ENCODE data around the gene FUT6. TPM values are rescaled to one million over a fixed set of nuclear protein-coding genes. Genes with fewer than 3 reads are reported as not detected.
"Not testable (repeated sequence)": the region's sequence is repeated elsewhere in the genome, so short reads cannot be mapped to it uniquely, and the experiment has no call there.

FUT6 gene
- total RNA-seq, 1 donor from 2014 or later: not detected

DNA sequence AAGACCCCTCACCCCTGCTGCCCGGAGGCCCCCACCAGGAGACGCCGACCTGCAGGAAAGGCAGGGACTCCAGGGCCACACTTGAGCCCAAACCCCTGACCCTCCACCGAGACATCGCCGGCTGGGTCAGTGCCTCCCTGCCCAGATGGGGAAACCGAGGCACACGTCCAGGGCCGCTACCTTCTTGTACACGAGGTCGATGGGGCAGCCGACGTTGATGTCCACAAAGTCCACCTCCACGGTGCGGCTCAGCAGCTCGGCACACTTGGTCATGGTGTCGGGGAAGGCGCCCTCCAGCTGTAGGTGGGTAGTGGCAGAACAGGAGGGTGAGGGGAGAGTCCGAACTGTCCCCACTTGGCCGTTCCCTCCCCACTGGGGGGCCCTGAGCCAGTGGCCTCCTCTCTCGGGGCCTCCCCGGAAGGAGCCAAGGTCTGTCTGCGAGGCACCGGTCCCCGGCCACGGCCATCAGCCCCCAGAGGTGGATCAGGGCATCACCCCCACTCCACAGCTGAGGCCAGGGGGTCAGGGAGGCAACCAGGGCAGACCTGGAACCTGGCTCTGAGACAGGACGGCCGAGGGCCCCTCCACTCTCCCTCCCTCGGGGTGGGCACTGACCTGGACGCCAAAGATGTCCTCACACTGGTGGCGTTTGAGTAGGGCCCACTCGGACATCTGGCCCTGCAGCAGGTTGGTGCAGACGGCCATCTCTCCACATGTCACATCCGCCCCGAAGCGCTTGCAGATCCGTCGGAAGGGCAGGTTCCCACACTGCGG lies 51.9 kb downstream of the FUT6 start:
- intact Hi-C loops (cut with micrococcal nuclease): no loop called here

DNA sequence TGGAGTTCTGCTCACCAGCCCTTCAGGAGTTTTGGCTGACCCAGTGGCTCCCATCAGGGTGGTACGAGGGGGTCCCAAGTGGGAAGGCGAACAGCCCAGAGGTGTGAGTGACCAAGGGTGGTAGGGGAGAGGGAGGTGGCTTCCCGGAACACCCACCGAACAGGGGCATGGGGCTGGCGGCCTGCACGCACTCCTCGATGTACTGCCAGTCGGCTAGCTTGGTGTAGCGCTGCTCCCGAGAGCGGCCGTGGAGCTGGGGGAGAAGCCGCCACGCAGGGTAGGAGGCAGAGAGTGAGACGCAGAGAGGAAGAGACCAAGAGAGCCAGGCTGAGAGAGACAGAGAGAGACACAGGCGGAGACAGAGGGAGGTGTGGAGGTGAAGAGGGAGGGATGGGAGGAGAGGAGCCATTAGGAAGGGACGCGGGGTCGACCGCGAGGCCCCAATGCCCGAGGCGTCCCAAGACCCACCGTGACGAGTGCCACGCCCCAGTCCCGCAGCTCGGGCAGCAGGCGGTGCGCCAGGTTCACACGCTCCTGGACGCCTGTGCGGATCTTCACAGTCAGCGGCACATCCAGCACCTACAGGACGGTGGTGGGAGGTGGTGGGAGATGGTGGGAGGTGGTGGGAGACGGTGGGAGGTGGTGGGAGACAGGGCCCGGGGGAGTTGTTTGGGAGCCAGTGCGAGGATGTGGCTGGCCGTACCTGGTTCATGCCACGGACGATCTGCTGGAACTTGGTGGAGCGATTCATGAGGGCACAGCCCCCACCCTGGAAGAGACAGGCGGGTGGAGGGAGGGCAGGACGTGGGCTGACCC lies 52.7 kb downstream of the FUT6 start:
- intact Hi-C loops (cut with micrococcal nuclease): no loop called here

DNA sequence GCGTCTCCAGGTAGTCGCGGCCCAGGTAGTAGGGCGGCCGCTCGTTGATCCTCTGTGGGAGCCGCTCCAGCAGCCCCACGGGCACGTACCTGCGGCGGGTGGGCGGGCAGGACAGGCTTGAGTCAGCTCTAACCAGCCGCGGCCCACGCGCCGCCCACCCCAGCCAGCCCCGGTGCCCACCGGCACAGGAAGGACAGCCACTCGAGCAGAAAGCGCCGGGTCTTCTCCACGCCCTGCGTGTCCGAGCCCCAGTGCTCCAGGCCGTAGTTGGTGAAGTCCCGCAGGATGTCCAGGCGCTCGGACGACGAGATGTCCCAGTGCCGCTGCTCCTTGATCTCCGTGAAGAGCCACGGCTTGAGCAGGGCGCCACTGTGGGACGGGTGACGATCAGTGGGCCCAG lies 54.1 kb downstream of the FUT6 start:
- intact Hi-C loops (cut with micrococcal nuclease): no loop called here

DNA sequence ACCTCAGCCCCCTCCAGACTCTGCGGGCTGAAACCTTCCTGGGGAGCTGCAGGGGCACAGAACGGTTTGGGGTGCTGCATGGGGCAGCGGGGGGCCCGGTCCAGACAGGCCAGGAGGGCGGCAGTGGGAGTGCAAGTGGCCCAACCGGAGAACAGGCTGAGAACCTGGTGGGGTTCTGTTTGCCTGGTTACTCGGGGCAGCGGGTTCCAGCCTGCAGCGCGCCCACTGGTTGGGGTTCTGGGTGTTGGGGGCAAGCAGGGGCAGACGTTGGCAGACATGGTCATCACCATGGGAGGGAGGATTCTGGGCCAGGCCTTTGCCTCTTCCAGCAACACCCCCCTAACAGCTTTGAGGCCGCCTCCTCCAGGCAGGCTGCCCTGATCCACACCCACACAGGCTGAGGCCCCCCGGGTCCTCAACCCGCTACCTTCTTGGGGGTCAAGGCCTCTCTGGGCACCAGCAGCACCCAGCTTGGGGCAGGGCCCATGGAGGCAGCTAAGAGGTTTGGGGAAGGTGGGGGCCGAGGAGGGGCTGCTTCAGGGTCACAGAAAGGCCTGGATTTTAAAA lies 54.8 kb downstream of the FUT6 start, which contains the start of gene PRR22:
Gene PRR22 (minus strand): TSS at position 166 of the 567 bp plus-strand sequence. CDS start 86 bp downstream, at position 80.
- intact Hi-C loops (cut with micrococcal nuclease): no loop called here

DNA sequence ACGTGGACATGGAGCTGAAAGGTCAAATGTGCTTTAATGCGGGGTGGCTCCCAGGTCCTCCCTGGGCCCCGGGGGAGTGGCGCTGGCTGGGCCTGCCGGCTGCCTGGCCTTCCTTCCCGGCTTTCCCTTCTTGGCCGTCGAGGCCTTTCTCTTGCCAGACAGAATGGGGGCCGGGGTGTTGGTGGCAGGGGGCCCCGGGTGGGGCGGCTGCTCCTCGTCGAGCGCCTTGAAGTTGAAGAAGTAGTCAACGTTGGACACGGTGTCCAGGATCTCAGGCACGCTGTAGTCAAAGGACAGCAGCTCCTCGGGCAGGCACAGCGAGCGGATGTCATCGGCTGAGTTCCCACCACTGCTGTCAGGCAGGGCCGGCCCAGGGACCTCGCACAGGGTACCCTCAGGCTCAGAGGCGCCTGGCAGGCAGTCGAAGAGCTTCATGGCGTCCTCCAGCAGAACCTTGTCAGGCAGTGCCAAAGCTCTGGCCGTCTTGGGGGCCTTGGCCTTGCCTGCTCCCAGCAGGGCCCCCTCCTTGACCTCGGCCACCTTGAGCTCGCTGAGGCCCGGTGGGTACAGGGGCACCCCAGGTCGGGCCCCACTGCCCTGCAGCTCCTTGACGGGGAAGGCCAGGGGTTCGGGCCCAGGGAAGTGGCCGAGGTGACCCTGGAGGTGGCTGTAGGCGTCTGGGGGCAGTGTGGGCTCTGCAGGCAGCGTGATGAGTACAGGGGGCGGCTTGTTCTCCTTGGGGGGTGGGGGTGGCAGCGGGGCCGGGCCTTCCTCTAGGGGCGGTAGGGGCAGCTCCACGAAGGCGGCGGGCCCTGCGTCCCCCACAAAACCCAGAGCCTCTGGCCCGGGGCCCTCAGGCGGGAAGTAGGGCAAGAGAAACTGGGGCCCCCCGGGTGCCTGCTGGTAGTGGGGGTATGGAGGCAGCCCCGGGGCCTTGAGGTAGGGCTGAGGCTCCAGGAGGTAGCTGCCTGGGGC lies 56.3 kb downstream of the FUT6 start:
- intact Hi-C loops (cut with micrococcal nuclease): no loop called here

DNA sequence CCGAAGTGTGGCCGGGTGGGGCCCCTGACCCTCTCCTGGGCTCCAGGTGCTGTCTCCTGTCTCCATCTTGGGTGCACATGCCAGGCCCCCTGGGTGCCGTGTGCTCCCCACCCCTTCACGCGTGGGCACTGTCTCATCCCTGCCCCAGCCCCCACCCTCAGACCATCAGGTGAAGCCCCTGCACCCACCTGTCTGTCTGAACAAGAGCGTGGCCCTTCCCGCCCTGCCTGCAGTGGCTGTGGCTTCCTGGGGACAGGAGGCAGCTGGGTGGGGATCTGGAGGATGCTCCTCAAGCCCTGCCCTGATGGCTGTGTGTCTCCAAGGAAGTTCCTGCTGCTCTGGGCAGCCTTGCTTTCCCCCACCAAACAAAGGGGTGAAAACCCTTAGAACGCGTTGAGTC lies 57.2 kb downstream of the FUT6 start:
- intact Hi-C loops (cut with micrococcal nuclease): no loop called here

DNA sequence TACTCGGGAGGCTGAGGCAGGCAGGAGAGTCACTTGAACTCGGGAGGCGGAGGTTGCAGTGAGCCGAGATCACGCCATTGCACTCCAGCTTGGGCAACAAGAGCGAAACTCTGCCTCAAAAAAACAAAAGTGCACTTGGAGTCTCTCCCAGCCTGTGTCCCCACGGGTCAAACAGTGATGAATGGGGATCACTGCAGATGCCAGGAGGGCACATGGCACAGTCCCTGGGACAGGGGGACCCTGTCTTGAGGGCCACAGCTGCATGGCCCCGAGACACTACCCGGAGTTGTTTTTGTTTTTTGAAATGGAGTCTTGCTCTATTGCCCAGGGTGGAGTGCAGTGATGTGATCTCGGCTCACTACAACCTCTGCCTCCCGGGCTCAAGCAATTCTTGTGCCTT lies 58.6 kb downstream of the FUT6 start:
- intact Hi-C loops (cut with micrococcal nuclease): not testable (repeated sequence)

Other genes with a start within 250 kb of the FUT6 start
- gene SAFB2, start 216.9 kb downstream of the FUT6 start, total RNA-seq: 105 and 108 TPM in 2 replicates
- 128 TPM in 2 replicates for gene SAFB, start 216.6 kb downstream of the FUT6 start, total RNA-seq
- 42.5 and 45.4 TPM in 2 replicates for gene MICOS13, start 159.2 kb downstream of the FUT6 start, total RNA-seq
- 1.1 and 1.5 TPM in 2 replicates for gene HSD11B1L, start 158.7 kb downstream of the FUT6 start, total RNA-seq
- 841 and 846 TPM in 2 replicates for gene RPL36, start 149.4 kb downstream of the FUT6 start, total RNA-seq
- gene LONP1, start 119.6 kb downstream of the FUT6 start, total RNA-seq: 80.4 and 82.7 TPM in 2 replicates
- not detected in 2 replicates for gene CATSPERD, start 119.1 kb downstream of the FUT6 start, total RNA-seq
- gene PRR22, start 55.0 kb downstream of the FUT6 start, total RNA-seq: 4.5 TPM in 2 replicates
- gene DUS3L, start 48.5 kb downstream of the FUT6 start, total RNA-seq: 54.6 and 56.1 TPM in 2 replicates
- 0.25 and 0.50 TPM in 2 replicates for gene NRTN, start 34.6 kb downstream of the FUT6 start, total RNA-seq
- not detected in 2 replicates for gene FUT3, start 11.7 kb upstream of the FUT6 start, total RNA-seq
- gene FUT5, start 30.8 kb upstream of the FUT6 start, total RNA-seq: not detected in 2 replicates
- gene NDUFA11, start 64.1 kb upstream of the FUT6 start, total RNA-seq: 237 and 250 TPM in 2 replicates
- gene VMAC, start 65.2 kb upstream of the FUT6 start, total RNA-seq: 7.7 and 8.0 TPM in 2 replicates
- 10.6 and 12.9 TPM in 2 replicates for gene CAPS, start 74.6 kb upstream of the FUT6 start, total RNA-seq
- gene RANBP3, start 138.4 kb upstream of the FUT6 start, total RNA-seq: 91.8 and 95.5 TPM in 2 replicates

Data from T-helper 2 cell treated with Interferon-gamma antibody and Interleukin-4, amounts not matched to agents 100 ng/mL and 5 ng/mL, for 36 hours (primary cell).